Omental fat pad (tissue), 4 donors: ENCODE results near the gene VWA1. TPM values are rescaled to one million over a fixed set of nuclear protein-coding genes. Genes with fewer than 3 reads are reported as not detected.
"Not testable (repeated sequence)": the region's sequence is repeated elsewhere in the genome, so short reads cannot be mapped to it uniquely, and the experiment has no call there.

Source experiments
- ATAC-seq: fragments of 150-250 bp; one replicate; pipeline ENCODE4 v1.9.1; 2016; ENCODE audit warnings: mild to moderate bottlenecking, moderate library complexity; ENCODE audit not compliant: low FRiP score
- DNase-seq: peaks from one replicate; pipeline ENCODE4 v3.0.0-alpha.2; 2019; ENCODE audit warnings: low spot score
- CTCF ChIP-seq, 3 donors: fragments of 450-650 bp; IDR thresholded peaks; one replicate each; pipeline ENCODE4 v1.5.1; 2016 to 2017; ENCODE audit warnings: antibody characterized with exemption in 3 of 3, mild to moderate bottlenecking in 3 of 3, moderate library complexity in 2 of 3
- total RNA-seq, 4 donors: library from RNA; depleted of rRNA; stranded (reverse); fragments of >200 nt; gene quantifications; one replicate each; pipeline ENCODE4 v1.1.0, GENCODE V29; 2016

The VWA1 gene
- total RNA-seq, 4 donors from 2014 or later, result 6.8 to 21.1 (median 13.8) TPM

GRCh38 chr1:1425753-1426495, 9.6 kb upstream of the VWA1 start:
- ATAC-seq, result no peak
- no peak for DNase-seq
- TF ChIP-seq CTCF (IDR thresholded peaks at IDR 0.05), result no peak

- ATAC-seq, result no peak
- DNase-seq, result no peak
- TF ChIP-seq CTCF (IDR thresholded peaks at IDR 0.05), result no peak
These were observed 8.9 kb upstream of the VWA1 start for GRCh38 chr1:1426496-1427105.

GRCh38 chr1:1427106-1427819, 8.2 kb upstream of the VWA1 start:
- ATAC-seq (no peak), DNase-seq (no peak)
- TF ChIP-seq CTCF (IDR thresholded peaks at IDR 0.05), result no peak

GRCh38 chr1:1427820-1428148, 7.7 kb upstream of the VWA1 start:
- DNase-seq, result no peak
- ATAC-seq, result no peak
- no peak for TF ChIP-seq CTCF (IDR thresholded peaks at IDR 0.05)

- TF ChIP-seq CTCF (IDR thresholded peaks at IDR 0.05), result no peak
- ATAC-seq, result no peak
- DNase-seq, result no peak
These were observed 7.3 kb upstream of the VWA1 start for GRCh38 chr1:1428174-1428573.

- ATAC-seq, DNase-seq: not testable (repeated sequence)
These were observed 6.5 kb upstream of the VWA1 start for GRCh38 chr1:1428967-1429366.

GRCh38 chr1:1429671-1430073, 5.8 kb upstream of the VWA1 start:
- no peak for TF ChIP-seq CTCF (IDR thresholded peaks at IDR 0.05)
- ATAC-seq, result no peak
- no peak for DNase-seq
